ENCODE results near the gene ELMOD1.
"Not testable (repeated sequence)": the region's sequence is repeated elsewhere in the genome, so short reads cannot be mapped to it uniquely, and the experiment has no call there.

The ELMOD1 gene

GRCh38 chr11:107590460-107591377 is at the start of gene ELMOD1:
TSS of gene ELMOD1 (plus strand) at chr11:107591147. CDS start at chr11:107618190, 27,043 bp downstream.
- peak; percentile 73 for DNase-seq

- DNase-seq, result no peak
Observed at GRCh38 chr11:107545101-107545514, 45.8 kb upstream of the ELMOD1 start.

GRCh38 chr11:107547961-107548360 is 43.0 kb upstream of the ELMOD1 start:
- no peak for DNase-seq

- no peak for DNase-seq
Observed at GRCh38 chr11:107549253-107549953, 41.5 kb upstream of the ELMOD1 start.

- DNase-seq, result no peak
Observed at GRCh38 chr11:107549954-107550285, 41.0 kb upstream of the ELMOD1 start.

- no peak for DNase-seq
Observed at GRCh38 chr11:107550304-107550703, 40.6 kb upstream of the ELMOD1 start.

GRCh38 chr11:107561688-107562087 is 29.3 kb upstream of the ELMOD1 start:
- no peak for DNase-seq

GRCh38 chr11:107562647-107563208 is 28.2 kb upstream of the ELMOD1 start:
- DNase-seq, result no peak

GRCh38 chr11:107563702-107564101 is 27.2 kb upstream of the ELMOD1 start:
- DNase-seq, result no peak

GRCh38 chr11:107564877-107565218 is 26.1 kb upstream of the ELMOD1 start:
- DNase-seq, result no peak

- peak; percentile 37 for DNase-seq
Observed at GRCh38 chr11:107565219-107565937, 25.6 kb upstream of the ELMOD1 start, which contains the start of gene ALKBH8. TSS of gene ALKBH8 (minus strand) at chr11:107565735. CDS start at chr11:107560893, 4,842 bp downstream.

GRCh38 chr11:107565955-107566501 is 24.9 kb upstream of the ELMOD1 start:
- DNase-seq, result not testable (repeated sequence)

- DNase-seq, result no peak
Observed at GRCh38 chr11:107566569-107566968, 24.4 kb upstream of the ELMOD1 start.

GRCh38 chr11:107567739-107568335 is 23.1 kb upstream of the ELMOD1 start:
- no peak for DNase-seq

GRCh38 chr11:107570015-107570414 is 20.9 kb upstream of the ELMOD1 start:
- no peak for DNase-seq

GRCh38 chr11:107573438-107573837 is 17.5 kb upstream of the ELMOD1 start:
- DNase-seq, result no peak

GRCh38 chr11:107576497-107577345 is 14.2 kb upstream of the ELMOD1 start:
- DNase-seq, result not testable (repeated sequence)

GRCh38 chr11:107577346-107577711 is 13.6 kb upstream of the ELMOD1 start:
- DNase-seq, result no peak

- DNase-seq, result not testable (repeated sequence)
Observed at GRCh38 chr11:107579169-107579568, 11.8 kb upstream of the ELMOD1 start.

- DNase-seq, result no peak
Observed at GRCh38 chr11:107581147-107581546, 9.8 kb upstream of the ELMOD1 start.

GRCh38 chr11:107583629-107584195 is 7.2 kb upstream of the ELMOD1 start:
- no peak for DNase-seq

Data from 8988T (cell line).